Tibial nerve (tissue), 3 donors: ENCODE measurements around the gene LYSMD4.

Source experiments
- CTCF ChIP-seq, 5 experiments: fragments of 200-600 bp in 3 of 5; fragments of 450-650 bp in 2 of 5; sonication (generic) in 3 of 5; IDR thresholded peaks; one replicate each; pipeline ENCODE4 v1.5.1; 2016 to 2019; ENCODE audit warnings: antibody characterized with exemption in 5 of 5, mild to moderate bottlenecking in 3 of 5, moderate library complexity in 2 of 5
- POLR2A ChIP-seq, 2 donors: fragments of 450-650 bp; IDR thresholded peaks; one replicate each; pipeline ENCODE4 v1.6.1; 2017; ENCODE audit warnings: antibody characterized with exemption in 2 of 2, mild to moderate bottlenecking in 2 of 2, moderate library complexity in 2 of 2

GRCh38 chr15:99764522-99764921 lies 31.3 kb upstream of the LYSMD4 start:
- TF ChIP-seq CTCF (IDR thresholded peaks at IDR 0.05) (no peak), POLR2A (IDR thresholded peaks at IDR 0.05) (no peak)
